GM19240 (cell line): ENCODE results near the gene BMP8B.
"Not testable (repeated sequence)": the region's sequence is repeated elsewhere in the genome, so short reads cannot be mapped to it uniquely, and the experiment has no call there.

Experiments
- DNase-seq: peaks from one replicate; pipeline ENCODE4 v3.0.0; 2011; ENCODE audit warnings: low spot score; ENCODE audit not compliant: insufficient read length

BMP8B gene

DNA sequence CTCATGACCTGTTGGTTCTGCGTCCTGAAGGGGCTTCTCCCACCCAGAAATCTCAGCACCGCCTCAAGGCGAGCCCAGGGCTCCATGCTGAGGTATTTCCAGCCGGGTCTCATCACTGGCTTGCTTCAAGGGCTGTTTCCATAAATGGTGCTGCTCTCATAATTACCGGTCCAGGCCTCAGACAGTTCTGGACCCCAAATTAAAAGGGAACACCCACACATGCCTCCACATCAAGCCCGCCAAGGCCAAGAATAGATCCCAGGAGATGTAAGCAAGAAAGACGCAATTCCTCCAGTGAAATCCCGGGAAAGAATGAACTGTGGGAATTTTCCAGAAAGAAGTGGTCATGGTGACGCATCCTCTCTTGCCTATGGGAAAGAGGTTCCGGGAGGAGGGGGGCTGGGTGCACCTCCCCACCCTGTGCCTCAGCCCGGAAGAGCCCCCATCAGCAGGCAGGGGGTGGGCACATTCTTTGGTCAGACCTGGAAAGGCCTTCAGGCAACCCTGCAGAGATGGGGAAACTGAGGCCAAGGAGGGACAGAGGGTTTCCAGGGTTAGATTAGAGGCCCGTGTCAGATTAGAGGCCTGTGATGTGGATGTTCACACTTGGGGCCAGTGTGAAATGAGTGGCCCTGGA lies 10.1 kb downstream of the BMP8B start:
- DNase-seq = not testable (repeated sequence)

DNA sequence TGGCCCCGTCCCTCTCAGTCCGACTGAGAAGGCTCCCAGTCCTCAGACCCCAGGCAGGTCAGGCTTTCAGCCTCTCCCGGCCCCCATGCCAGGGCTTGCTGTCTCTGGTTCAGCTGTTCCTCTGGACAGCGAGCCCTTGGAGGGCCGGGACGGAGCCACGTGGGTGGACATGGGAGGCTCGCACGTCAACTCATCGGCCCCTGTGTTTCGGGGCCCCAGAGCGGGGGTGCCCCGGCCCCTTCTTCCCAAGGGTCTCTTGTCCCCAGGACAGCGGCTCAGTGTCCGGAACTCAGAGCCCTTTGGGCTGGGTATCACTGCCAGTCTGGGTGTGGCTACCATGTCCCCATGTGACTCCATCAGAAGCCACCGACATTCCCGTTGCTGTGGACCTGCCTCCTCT lies 10.8 kb downstream of the BMP8B start:
- DNase-seq = not testable (repeated sequence)

DNA sequence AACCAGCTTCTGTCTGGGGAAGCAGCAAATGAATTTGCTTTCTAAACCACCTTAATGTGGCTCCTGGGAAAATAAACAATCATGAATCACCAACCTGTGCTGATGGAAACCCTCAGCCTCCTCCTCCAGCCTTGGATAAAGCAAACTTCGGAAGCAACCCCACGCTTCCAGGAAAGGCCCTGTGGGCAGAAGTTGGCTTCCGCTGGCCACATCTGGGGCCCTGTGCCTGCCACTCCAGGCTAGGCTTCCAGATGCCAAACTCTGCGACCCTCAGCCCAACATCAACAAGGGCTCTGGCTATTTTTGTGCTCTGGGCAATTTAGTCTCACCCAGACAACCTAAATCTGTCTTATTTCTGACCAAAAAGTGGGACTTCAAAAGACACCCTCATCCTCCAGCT lies 11.4 kb downstream of the BMP8B start:
- no peak for DNase-seq

DNA sequence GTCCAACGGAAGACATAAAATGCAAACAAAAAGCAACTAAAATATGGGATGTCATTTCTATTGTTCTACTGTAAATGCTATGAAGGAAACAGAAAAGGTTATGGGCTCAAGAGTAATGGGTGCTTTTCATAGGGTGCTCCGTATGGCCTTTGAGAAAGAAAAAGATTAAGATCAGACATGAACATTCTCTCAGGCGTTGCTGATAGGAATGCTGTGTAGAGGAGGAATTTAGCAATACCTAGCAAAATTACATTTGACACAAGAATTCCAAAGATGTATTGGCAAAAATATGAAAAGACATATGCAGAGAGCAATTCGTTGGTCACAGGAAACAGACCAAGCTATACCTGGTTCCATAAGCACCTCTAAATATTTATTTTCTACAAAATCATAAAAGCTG lies 11.8 kb downstream of the BMP8B start:
- DNase-seq = no peak

DNA sequence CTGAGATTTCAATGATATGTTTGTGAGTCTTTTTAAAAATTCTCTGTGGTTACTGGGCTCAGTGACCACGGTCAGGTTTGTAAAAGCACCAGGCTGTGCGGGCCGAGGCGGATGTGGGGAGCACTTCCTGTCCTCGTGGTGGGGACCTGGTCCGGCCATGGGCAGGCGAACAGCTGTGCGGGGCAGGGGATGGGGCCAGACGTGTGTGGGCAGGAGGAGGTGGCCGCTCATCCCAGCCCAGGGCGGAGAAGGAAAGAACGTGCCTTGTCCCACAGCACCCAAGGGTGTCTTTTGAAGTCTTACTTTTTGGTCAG lies 12.3 kb downstream of the BMP8B start:
- no peak for DNase-seq

DNA sequence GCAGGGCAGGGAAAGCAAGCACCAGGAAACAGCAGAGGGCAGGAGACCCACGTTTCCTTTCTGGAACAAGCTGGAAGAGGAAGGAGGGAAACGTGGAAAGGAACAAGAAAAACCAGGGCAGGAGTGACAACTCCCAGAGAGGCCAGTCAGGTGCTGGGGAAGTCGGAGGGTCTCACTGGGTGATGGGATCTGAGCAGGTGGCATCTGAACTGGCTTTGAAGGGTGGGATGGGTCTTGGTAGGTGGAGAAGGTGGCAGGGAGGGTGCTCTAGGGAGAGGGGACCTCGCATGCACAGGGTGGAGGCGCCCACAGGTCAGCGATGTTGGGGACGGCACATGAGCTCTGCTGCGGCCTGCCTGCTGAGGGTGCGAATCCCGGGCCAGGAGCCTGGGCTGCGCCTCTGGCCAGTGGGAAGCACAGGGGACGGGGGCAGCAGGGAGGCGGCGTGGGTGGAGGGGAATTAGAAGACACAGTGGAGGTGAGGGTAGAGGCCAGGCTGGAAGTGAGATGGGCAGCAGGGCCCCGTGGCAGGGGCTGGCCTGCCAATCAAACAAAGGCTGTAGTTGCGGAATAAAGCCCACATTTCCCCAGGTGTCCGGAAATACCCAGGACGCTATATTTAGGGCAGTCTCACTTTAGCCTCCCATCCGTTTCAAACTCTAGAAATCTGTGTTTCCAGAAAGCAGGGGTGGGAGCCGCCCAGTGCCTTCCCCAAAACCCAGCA lies 12.8 kb downstream of the BMP8B start:
- DNase-seq = not testable (repeated sequence)

DNA sequence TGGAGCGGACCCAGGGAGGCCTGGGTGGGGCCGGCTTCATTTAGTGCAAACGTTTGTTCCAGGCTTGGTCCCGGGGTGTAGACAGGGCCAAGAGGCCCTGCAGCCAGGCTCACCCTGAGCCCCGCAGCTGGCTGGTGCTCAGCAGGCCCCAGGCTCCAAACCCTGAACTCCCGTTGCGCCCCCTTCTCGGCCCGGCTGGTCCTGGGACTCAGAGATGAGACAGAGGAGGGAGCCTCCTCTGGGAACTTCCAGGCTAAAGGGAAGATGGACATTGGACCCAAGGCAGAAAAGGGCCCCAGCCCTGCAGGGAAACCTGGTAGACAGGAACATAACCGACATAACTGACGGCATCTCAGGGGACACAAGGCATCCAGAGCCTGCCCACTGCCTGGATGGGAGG lies 13.5 kb downstream of the BMP8B start:
- not testable (repeated sequence) for DNase-seq

DNA sequence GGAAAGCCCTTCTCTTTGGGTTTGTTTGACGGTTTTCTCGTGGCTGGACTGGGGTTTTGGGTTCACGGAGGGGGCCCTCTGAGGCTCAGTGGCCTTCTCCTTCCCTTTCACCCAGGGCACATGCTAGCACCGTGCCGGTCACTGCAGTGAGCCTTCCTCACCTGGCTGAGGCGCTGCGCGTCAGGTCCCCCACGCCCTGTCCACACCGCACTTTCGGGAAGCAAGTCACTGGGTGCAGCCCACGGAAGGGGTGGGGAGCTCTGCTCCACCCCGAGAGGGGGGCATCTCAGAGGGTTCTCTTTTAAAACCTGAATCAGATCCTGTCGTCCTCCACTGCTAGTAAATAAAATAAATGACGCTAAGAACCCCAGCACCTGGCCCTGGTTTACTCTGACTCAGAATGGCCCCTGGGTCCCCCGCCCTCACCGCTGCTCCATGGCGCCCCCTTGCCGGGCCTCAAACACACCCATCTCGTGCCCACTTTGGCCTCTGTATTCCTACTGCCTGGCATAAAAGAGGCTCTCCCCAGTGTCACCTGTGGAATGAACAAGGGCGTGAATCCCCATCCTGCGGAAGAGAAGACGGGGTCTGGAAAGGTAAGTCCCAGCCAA lies 15.2 kb downstream of the BMP8B start:
- not testable (repeated sequence) for DNase-seq

DNA sequence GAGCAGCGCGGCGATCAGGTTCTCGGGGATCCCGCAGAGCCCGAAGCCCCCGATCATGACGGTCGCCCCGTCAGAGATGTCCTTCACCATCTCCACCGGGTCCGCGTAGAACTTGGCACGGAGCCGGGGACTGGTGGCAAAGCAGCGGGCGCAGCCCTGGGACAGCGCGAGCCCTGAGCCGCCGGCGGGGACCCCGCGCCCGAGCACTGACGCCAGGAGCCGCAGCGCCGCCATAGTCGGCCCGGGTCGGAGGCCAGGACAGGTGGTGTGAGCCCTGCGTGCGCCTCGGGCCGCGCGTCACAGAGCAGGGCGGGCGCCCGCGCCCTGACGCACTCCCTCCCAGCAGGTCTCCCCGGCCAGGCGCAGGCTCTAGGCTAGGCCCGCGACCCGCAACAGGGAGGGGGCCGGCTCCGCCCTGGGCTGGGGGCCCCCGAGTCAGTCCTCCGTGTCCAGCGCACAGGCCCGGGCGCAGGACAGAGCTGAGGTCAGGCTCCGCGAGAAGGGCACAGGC lies 17.6 kb downstream of the BMP8B start, which contains the start of gene OXCT2:
OXCT2 (minus strand) TSS at position 327 of the 511 bp plus-strand sequence; CDS start at position 234, 93 bp downstream.
- DNase-seq = not testable (repeated sequence)

DNA sequence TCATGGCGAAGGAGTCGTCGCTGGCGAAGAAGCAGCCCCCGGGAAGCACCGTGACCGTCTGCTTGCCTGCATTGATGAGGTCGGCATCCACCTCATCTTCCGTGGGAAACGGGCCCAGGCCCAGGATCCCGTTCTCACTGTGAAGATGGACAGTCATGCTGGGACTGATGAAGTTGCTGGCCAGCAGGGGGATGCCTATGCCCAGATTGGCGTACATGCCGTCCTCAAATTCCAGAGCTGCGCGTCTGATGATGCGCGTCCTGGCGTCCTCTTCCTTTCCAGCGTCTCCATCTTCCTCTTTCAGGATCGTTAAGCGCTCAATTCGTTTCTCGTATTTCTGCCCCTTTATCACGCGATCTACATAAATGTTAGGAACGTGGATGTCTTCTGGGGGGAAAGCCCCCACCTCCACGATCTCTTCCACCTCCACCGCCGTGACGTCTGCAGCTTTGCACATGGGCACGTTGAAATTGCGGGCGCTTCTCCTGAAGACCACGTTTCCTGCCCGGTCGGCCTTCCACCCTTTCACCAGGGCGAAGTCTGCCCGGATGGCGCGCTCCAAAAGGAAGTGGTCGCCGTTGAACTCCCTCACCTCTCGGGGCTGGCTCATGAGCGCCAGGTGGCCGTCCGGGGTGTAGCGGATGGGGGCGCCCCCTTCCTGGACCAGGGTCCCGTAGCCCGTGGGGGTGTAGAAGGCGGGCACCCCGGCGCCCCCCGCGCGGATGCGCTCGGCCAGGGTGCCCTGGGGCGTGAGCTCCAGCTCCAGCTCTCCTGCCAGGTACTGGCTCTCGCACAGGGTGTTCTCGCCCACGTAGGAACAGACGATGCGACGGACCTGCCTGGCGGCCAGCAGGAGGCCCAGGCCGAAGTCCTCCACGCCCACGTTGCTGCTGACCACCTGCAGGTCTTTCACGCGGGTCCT lies 18.3 kb downstream of the BMP8B start:
- not testable (repeated sequence) for DNase-seq

DNA sequence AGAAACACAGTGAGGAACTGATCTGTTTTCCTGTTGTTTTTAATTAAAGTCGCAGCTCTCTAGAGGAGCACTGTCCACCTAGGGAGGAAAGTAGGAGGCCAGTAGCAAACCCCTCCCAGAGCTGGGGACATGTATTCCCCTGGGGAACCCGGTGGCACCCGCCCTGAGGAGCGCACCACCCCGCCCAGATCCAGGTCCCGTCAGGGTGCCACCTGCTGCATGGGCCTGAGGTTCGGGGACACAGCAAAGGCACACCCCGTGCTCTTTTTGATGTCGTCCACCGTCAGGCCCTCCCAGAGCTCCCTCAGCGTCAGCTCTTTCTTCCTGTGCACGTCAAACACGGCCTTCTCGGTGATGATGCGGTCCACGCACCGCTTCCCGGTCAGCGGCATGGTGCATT lies 19.2 kb downstream of the BMP8B start:
- DNase-seq = not testable (repeated sequence)

DNA sequence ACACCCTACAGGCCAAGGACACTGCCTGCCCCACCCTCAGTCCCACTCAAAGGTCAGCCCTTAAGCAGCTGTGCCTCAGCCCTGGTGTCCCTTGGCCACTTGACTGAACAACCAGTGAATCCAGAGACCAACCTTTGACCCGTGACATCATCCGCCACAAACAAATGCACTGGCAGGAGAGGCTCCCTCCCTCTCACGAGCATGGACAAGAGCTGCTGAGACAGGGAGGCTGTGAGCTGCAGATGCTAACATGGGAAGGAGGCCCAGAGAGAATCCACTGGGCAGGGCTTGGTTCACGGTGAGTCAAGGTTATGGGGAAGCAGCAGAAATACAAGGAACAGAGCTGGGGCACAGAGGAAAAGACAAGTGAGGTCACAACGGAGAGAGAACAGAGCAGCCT lies 22.2 kb downstream of the BMP8B start:
- not testable (repeated sequence) for DNase-seq

DNA sequence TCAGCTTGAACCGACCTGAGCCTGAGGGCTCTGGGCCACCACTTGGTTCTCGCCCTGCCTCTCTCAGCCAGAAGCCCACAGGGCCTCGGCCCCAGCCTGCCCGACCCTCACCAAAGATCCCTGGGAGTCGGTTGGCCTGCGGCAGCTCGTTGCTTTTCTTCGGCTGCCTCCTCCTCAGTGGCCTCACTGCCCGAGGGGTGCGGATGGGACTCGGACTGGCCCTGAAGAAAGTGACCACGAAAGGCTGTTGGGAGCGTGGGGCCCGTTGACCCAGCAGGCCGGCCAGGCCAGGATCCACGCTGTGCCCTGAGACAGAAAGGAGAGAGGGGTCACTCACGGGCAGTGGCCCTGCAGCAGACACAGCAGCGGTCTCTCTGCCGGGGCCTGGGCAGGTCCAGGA lies 24.2 kb downstream of the BMP8B start:
- DNase-seq = not testable (repeated sequence)

DNA sequence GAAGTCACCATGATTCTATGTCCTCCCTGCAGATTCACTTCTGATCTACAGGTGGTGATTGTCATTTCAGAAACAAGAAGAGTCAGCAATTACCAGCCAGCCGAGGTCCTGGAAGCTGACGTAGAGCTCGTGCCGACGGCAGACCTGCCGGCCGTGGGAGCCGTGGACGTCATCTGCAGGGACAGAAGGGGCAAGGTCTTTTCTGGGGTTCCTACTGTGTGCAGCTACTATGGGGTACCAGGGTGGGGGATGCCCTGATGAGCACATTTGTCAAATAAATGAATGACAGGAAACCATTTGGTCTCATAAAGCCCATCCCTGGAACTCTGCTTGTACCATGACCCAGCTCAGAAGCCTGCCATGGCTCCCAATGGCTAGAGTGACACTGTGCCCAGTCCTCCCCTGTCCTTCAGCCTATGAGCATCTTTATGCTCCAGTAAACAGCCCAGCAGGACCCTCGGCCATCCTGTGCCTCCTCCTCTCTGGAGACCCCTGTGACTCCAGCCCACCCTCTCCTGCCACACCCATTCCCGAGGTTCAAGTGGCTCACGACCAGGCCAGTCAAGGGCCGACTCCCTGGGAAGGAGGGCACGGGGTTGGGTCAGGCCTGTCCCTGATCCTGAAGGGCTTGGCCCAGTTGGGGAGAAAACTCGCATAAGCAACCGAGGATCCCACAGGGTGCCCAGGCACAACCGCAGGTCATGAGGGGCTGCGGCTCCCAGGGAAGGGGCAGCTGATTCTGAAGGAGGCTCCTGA lies 24.9 kb downstream of the BMP8B start:
- not testable (repeated sequence) for DNase-seq

DNA sequence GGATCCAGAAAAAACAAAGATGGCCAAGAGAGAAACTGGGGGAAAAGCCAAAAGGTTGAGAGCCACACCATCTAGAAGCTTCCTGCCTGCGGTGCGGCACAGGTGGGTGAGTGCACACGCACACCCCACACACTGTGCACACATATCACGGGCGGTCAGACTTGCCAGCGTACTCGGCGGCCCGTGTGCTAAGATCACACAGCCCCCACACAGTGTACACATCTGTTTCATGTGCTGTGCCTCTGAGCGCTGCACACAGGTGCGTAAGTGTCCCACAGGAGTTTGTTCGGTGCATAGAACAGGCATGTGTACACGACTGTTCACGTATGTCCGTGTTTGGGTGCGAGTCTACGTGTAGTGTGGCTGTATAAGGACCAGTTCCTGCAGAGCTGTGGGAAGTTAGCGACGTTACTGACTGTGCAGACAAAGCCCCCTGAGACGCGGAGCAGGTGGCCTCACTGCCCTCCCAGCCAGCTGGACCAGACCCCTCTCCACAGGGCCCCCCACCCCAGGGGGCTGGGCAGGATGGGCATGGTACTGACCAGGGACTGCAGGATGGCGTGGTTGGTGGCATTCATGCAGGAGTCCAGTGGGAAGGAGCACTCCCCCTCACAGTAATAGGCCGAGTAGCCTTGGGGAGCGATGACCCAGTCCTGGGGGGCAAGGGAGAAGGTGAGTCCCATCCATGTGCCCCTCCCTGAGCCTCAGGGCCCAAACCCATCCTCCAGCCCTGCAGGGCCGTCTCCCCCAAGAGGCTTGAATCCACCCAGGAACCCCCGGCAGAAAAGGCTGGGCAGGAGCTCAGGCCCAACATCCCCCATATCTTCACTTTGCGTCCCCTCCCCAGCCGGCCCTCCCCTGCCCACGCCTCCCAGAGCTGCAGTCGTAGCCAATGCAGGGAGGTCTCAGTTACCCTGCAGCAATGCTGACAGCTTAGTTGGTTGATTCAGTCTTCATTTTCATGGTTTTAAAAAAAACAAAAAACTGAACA lies 25.8 kb downstream of the BMP8B start:
- no peak for DNase-seq

DNA sequence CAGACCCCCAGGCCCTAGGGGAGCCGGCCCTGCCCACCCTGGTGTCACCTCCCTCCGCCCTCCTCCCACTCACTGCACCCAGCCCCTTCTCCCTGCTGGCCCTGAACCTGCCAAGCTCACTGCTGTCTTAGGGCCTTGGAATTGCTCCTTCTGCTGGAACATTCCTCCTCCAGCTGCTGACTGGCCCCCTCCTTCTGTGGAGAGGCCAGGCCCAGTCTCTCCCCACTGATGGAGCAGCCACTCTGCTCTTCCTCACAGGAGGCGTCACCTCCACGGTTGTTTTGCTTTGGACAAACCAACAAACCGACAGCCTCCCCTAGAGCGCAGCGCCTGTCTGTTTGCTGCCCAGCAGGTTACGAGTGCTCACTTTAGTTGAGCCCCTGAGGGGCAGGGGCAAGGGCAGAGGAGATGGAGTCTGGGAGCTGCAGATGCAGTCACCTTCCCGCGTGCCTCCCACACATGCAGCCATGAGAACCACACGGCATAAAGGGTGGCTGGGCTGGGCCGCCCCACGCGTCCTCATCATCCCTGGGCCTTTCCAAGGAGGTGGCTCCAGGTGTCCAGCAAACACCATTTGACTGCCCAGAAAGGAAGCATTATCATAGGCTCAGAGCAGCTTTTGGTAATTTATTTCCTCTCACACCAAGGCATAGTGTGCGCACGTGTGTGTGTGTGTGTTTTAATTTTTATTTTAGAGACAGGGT lies 27.0 kb downstream of the BMP8B start:
- DNase-seq = no peak

DNA sequence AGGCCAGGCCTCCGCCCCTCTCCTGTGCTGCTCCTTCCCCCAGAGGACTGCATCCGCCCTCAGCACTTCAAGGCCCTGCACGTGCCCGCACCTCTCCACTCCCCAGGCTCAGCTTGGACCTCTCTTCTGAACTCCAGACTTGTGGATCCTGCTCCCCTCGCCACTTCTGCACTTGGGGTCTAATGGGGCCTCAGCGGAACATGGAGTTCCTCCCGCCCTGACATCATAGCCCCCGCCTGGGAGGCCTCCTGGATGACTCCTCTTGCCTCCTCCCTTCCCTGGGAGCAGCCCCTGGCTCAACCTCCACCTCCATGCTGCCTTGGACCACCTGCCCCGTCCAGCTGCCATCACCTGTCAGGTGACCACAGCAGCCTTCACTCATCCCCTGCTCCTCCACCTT lies 27.6 kb downstream of the BMP8B start:
- no peak for DNase-seq

DNA sequence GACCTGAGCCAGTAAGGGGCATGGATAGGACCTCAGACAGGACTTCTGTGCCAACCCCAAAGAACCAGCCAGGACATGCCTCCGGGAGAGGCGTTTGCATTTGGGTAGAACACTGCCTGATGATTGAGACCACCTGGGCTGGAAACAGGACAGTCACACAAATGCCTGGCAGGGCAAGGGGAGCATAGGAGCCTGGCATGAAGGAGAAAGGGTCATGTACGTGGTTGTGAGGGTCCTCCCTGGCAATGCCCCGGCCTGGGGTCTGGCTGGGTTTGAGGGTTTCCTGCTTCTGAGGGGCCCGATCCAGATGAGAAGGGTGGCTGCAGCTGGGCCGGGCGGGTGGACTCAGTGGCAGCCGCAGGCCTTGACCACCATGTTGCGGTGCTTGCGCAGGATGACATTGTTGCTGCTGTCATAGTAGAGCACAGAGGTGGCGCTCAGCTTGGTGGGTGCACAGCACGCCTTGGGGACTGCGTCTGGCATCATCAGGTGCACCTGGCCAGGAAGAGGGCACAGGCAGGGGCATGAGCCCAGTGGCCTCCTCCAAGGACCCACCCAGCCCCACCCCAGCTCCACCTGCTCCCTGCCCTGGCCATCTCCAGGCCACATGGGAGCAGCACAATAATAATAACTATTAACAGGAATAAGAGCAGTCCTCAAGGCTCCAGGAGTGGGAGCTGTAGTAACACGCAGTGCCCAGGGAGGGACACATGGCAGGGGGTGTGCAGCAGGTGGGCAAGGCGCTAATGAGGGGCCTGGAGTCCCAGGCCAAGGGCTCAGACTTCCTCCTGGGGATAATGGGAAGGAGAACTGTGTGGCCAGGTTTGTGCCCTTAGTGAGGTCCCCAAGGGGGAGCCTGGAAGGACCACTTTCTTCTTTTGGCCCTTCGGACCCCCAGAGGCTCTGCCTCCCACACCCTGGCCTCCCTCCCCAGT lies 28.3 kb downstream of the BMP8B start:
- no peak for DNase-seq
